H1 (cell line): Measurements from ENCODE around the gene SKIDA1. TPM values are rescaled to one million over a fixed set of nuclear protein-coding genes. Genes with fewer than 3 reads are reported as not detected.

ENCODE experiments used
- CTCF ChIA-PET: fragments of 300-600 bp; sonication (Branson Sonifier 250); formaldehyde crosslinking; loops from one replicate; lab custom pipeline; 2021; ENCODE audit not compliant: partially characterized antibody; lab: Charles Lee
- POLR2A ChIA-PET: fragments of 300-600 bp; sonication (Branson Sonifier 250); formaldehyde crosslinking; loops from one replicate; lab custom pipeline; 2021; ENCODE audit warnings: inconsistent platforms; ENCODE audit not compliant: partially characterized antibody; lab: Charles Lee
- DNase-seq, 2 experiments: peaks; one replicate each; pipeline versions ENCODE4 v3.0.0 to v3.0.0-alpha.2; 2010 to 2022; ENCODE audit warnings: low spot score in 2 of 2, low read depth in 1 of 2, mixed read lengths in 1 of 2
- FAIRE-seq: peaks from 2 replicates; lab custom pipeline; 2011; peaks lifted over from hg19 to GRCh38; lab: Jason Lieb, UNC
- H2AFZ ChIP-seq: 2 replicates; pipeline ENCODE4 v1.8.1; 2012; ENCODE audit warnings: low read length, inconsistent platforms
- H2AK5ac ChIP-seq: 2 replicates; pipeline ENCODE4 v1.6.1; 2013; ENCODE audit warnings: low read depth, low read length
- H2BK120ac ChIP-seq: replicated peaks from 2 replicates; pipeline ENCODE3; 2013; ENCODE audit warnings: low read depth, low read length, inconsistent platforms
- H2BK12ac ChIP-seq: 2 replicates; pipeline ENCODE4 v1.6.1; 2013; ENCODE audit warnings: low read depth, low read length
- H2BK15ac ChIP-seq: 2 replicates; pipeline ENCODE4 v1.6.1; 2013; ENCODE audit warnings: low read length
- H2BK20ac ChIP-seq: 2 replicates; pipeline ENCODE4 v1.6.1; 2013; ENCODE audit warnings: low read length
- H2BK5ac ChIP-seq: 2 replicates; pipeline ENCODE4 v1.6.1; 2013; ENCODE audit warnings: low read depth, low read length
- H3K14ac ChIP-seq: 2 replicates; pipeline ENCODE4 v1.6.1; 2013; ENCODE audit warnings: inconsistent platforms; ENCODE audit not compliant: insufficient read length
- H3K18ac ChIP-seq: 2 replicates; pipeline ENCODE4 v1.6.1; 2013; ENCODE audit warnings: low read length; ENCODE audit errors: extremely low read depth
- H3K23ac ChIP-seq: 2 replicates; pipeline ENCODE4 v1.6.1; 2013; ENCODE audit warnings: inconsistent platforms; ENCODE audit not compliant: insufficient read length
- H3K23me2 ChIP-seq: 2 replicates; pipeline ENCODE4 v1.6.1; 2013; ENCODE audit warnings: low read depth, low read length
- H3K27ac ChIP-seq: 2 replicates; pipeline ENCODE4 v1.6.1; 2011; ENCODE audit warnings: low read depth, low read length, inconsistent platforms
- H3K27me3 ChIP-seq, 4 experiments: replicated peaks in 1 of 4; 1 replicate in 1 of 4; 2 replicates in 3 of 4; pipeline versions ENCODE4 v1.6.1 to v1.8.1; 2011 to 2013; ENCODE audit warnings: low read length in 3 of 4, mild to moderate bottlenecking in 3 of 4, inconsistent platforms in 2 of 4, mixed read lengths in 2 of 4, moderate library complexity in 1 of 4; ENCODE audit not compliant: control insufficient read depth in 3 of 4, insufficient read depth in 3 of 4; ENCODE audit errors: extremely low read depth in 1 of 4
- H3K36me3 ChIP-seq, 4 experiments: 2 replicates each; pipeline versions ENCODE4 v1.6.1 to v1.8.1; 2011 to 2013; ENCODE audit warnings: mild to moderate bottlenecking in 4 of 4, low read length in 3 of 4, moderate library complexity in 2 of 4, control low read depth in 1 of 4, inconsistent platforms in 1 of 4; ENCODE audit not compliant: insufficient read depth in 4 of 4, control insufficient read depth in 2 of 4
- H3K4ac ChIP-seq: replicated peaks from 2 replicates; pipeline ENCODE3; 2013; ENCODE audit warnings: low read length, low read depth, mixed read lengths, inconsistent platforms; ENCODE audit not compliant: insufficient read length
- H3K4me1 ChIP-seq, 4 experiments: replicated peaks in 1 of 4; 1 replicate in 1 of 4; 2 replicates in 3 of 4; pipeline versions ENCODE4 v1.6.1 to v1.8.1; 2011 to 2013; ENCODE audit warnings: low read length in 3 of 4, inconsistent platforms in 2 of 4, mixed read lengths in 1 of 4; ENCODE audit not compliant: insufficient read depth in 4 of 4, control insufficient read depth in 3 of 4
- H3K4me2 ChIP-seq, 2 experiments: 2 replicates each; pipeline versions ENCODE4 v1.6.1 to v1.8.1; 2011 to 2013; ENCODE audit warnings: low read depth in 2 of 2, low read length in 2 of 2, control low read depth in 1 of 2, inconsistent platforms in 1 of 2, mild to moderate bottlenecking in 1 of 2; ENCODE audit not compliant: insufficient read depth in 1 of 2
- H3K4me3 ChIP-seq, 4 experiments: fragments of 200-600, 300-600 bp in 1 of 4; sonication (generic), shearing (Covaris generic), sonication (Bioruptor Twin) in 1 of 4; 2 replicates each; pipeline versions ENCODE4 v1.5.1 to v1.8.1; 2011 to 2016; ENCODE audit warnings: low read length in 4 of 4, low read depth in 3 of 4, control low read depth in 2 of 4, inconsistent platforms in 2 of 4, mild to moderate bottlenecking in 2 of 4, mixed read lengths in 1 of 4, moderate library complexity in 1 of 4; ENCODE audit not compliant: insufficient read depth in 2 of 4; ENCODE audit errors: extremely low read depth in 1 of 4
- H3K56ac ChIP-seq: replicated peaks from 2 replicates; pipeline ENCODE3; 2013; ENCODE audit warnings: low read depth, mild to moderate bottlenecking, mixed read lengths, low read length, inconsistent platforms; ENCODE audit not compliant: insufficient read length
- H3K79me1 ChIP-seq: 2 replicates; pipeline ENCODE4 v1.6.1; 2013; ENCODE audit warnings: low read depth, low read length, control low read depth
- H3K79me2 ChIP-seq, 2 experiments: 2 replicates each; pipeline versions ENCODE4 v1.6.1 to v1.8.1; 2012 to 2013; ENCODE audit warnings: low read length in 2 of 2, mild to moderate bottlenecking in 2 of 2, inconsistent platforms in 1 of 2; ENCODE audit not compliant: insufficient read depth in 2 of 2, control insufficient read depth in 1 of 2
- H3K9ac ChIP-seq, 4 experiments: replicated peaks in 1 of 4; 1 replicate in 1 of 4; 2 replicates in 3 of 4; pipeline versions ENCODE4 v1.6.1 to v1.8.1; 2011 to 2013; ENCODE audit warnings: low read depth in 3 of 4, low read length in 3 of 4, control low read depth in 2 of 4, mild to moderate bottlenecking in 2 of 4, moderate library complexity in 2 of 4, inconsistent platforms in 1 of 4; ENCODE audit errors: extremely low read depth in 1 of 4
- H3K9me3 ChIP-seq, 2 experiments: 2 replicates each; pipeline versions ENCODE4 v1.6.1 to v1.8.1; 2012 to 2013; ENCODE audit warnings: mild to moderate bottlenecking in 2 of 2, moderate library complexity in 2 of 2, control low read depth in 1 of 2, inconsistent platforms in 1 of 2, low read depth in 1 of 2, low read length in 1 of 2, mixed read lengths in 1 of 2; ENCODE audit not compliant: insufficient read depth in 2 of 2
- H4K20me1 ChIP-seq, 2 experiments: replicated peaks in 1 of 2; 2 replicates each; pipeline versions ENCODE3 to v1.8.1; 2011 to 2013; ENCODE audit warnings: inconsistent platforms in 2 of 2, low read length in 2 of 2, mild to moderate bottlenecking in 1 of 2; ENCODE audit not compliant: insufficient read depth in 2 of 2, control insufficient read depth in 1 of 2
- H4K5ac ChIP-seq: 2 replicates; pipeline ENCODE4 v1.6.1; 2013; ENCODE audit warnings: low read length, low read depth, mixed read lengths, inconsistent platforms; ENCODE audit not compliant: insufficient read length
- H4K8ac ChIP-seq: 2 replicates; pipeline ENCODE4 v1.8.0; 2013; ENCODE audit warnings: mild to moderate bottlenecking, moderate library complexity, low read length, inconsistent platforms; ENCODE audit not compliant: insufficient read depth; ENCODE audit errors: extremely low read depth
- H4K91ac ChIP-seq: replicated peaks from 2 replicates; pipeline ENCODE3; 2013; ENCODE audit warnings: low read length, mixed read lengths, inconsistent platforms; ENCODE audit not compliant: insufficient read length
- EZH2 ChIP-seq: fragments of 200-600 bp; sonication (generic); IDR thresholded peaks from 2 replicates; pipeline ENCODE4 v1.7.1; 2012; ENCODE audit warnings: low read depth, mild to moderate bottlenecking, moderate library complexity, low read length, inconsistent platforms; ENCODE audit not compliant: severe bottlenecking
- GABPA ChIP-seq: IDR thresholded peaks from 2 replicates; pipeline ENCODE4 v1.6.1; 2011; ENCODE audit warnings: mild to moderate bottlenecking, low read length, moderate library complexity, borderline replicate concordance; ENCODE audit not compliant: insufficient read depth
- HDAC2 ChIP-seq, 2 experiments: fragments of 300-600 bp in 1 of 2; sonication (generic) in 1 of 2; IDR thresholded peaks; 2 replicates each; pipeline ENCODE4 v1.6.1; 2011 to 2012; ENCODE audit warnings: low read depth in 2 of 2, low read length in 2 of 2, mild to moderate bottlenecking in 2 of 2, moderate library complexity in 2 of 2, borderline replicate concordance in 1 of 2, inconsistent platforms in 1 of 2
- KDM1A ChIP-seq: fragments of 200-600, 300-600 bp; sonication (generic); IDR thresholded peaks from 2 replicates; pipeline ENCODE4 v1.7.1; 2016; ENCODE audit warnings: mild to moderate bottlenecking, low read length, borderline replicate concordance
- KDM4A ChIP-seq: IDR thresholded peaks from one replicate; pipeline ENCODE4 v1.7.1; 2012; ENCODE audit warnings: low read depth, mild to moderate bottlenecking, moderate library complexity, low read length, inconsistent platforms; ENCODE audit not compliant: severe bottlenecking
- KDM5A ChIP-seq: fragments of 200-600 bp; IDR thresholded peaks from 2 replicates; pipeline ENCODE4 v1.7.1; 2012; ENCODE audit warnings: mild to moderate bottlenecking, low read length, inconsistent platforms, mixed read lengths
- RNF2 ChIP-seq: fragments of 200-900, 300-1000 bp; sonication (generic); IDR thresholded peaks from 2 replicates; pipeline ENCODE4 v1.7.1; 2016; ENCODE audit warnings: borderline replicate concordance, low read depth, mild to moderate bottlenecking, antibody characterized with exemption, low read length; ENCODE audit not compliant: poor library complexity, severe bottlenecking; ENCODE audit errors: missing control alignments
- TBP ChIP-seq: IDR thresholded peaks from 2 replicates; pipeline ENCODE4 v1.6.1; 2011; ENCODE audit warnings: low read depth, low read length, improper control_type of control experiment
- WGBS, 2 experiments: shearing (Covaris generic) in 1 of 2; methylation state at CpG; one replicate each; pipeline versions ENCODE4 v1.1.6 to v1.1.7; 2013 to 2015; ENCODE audit warnings: low lambda C conversion rate in 2 of 2, mixed read lengths in 2 of 2, inconsistent platforms in 1 of 2, low coverage in 1 of 2, missing lambda C conversion rate in 1 of 2; ENCODE audit not compliant: insufficient replicate concordance in 2 of 2, insufficient coverage in 1 of 2, insufficient read length in 1 of 2; ENCODE audit errors: extremely low coverage in 1 of 2, missing lambda C conversion rate in 1 of 2; 5-methylcytosine and 5-hydroxymethylcytosine counted together
- polyA plus RNA-seq, 7 experiments: library from polyadenylated mRNA; depleted of rRNA in 3 of 7; stranded (reverse) in 5 of 7; unstranded in 2 of 7; fragments of >200 nt in 5 of 7; fragments of 200-250 nt in 2 of 7; gene quantifications; 1 replicate in 5 of 7; 2 replicates in 1 of 7; 4 replicates in 1 of 7; pipeline versions ENCODE4 v1.2.1 to v1.2.3, GENCODE V29; 2011 to 2013; ENCODE audit warnings: missing spikeins in 2 of 7, mixed read lengths in 2 of 7
- total RNA-seq: library from RNA; stranded (reverse); fragmentation: NEBNext Ultra II Directional; extraction: Animal tissue kit (Norgen Biotek cat#: 25700); gene quantifications from 2 replicates; pipeline ENCODE4 v1.2.1, GENCODE V29; 2021
- TF ChIP-seq, protein P1 (sequence below): IDR thresholded peaks from 2 replicates; pipeline ENCODE4 v1.6.1; 2012; ENCODE audit warnings: inconsistent platforms

Gene SKIDA1
- total and polyA plus RNA-seq, 2 of the 8 experiments (the other 6 are each of a cell fraction or from before 2014, with no cell fraction given), result 1.5 to 8.0 TPM

DNA sequence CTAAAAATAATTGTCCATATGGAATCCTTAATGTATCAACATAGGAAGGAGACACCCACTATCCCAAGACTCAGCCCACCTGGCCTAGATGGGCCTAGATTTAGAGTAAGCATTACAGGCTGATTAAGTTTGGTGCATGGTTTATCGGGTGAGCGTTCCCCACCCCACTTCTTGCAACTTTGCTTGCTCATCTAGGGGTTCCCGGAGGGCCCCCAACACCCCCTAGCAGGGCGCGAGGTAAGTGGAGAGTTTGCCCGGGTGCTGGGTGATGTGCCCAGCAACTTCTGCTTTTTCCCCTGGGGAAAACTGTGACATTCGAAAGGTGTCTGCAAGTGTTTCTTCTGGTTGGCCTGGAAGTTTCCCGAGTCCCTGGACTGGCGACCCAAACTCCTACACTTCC lies 31.7 kb downstream of the SKIDA1 start:
- WGBS, 2 experiments, result 84% methylated on average over 9 of the region's 9 CpGs; no CpG with 5 or more reads in 1 of the 2 experiments
- Histone ChIP-seq H3K27ac (no peak overlapping the region), H3K4me2 (peak overlapping the region; percentile 90 to 92; a peak in 3 of 4 replicates)

More for the DNA sequence above, 31.7 kb downstream of the SKIDA1 start:
- Histone ChIP-seq H4K91ac (peak overlapping the region; percentile 35), H2AFZ (no peak overlapping the region), H4K20me1 (no peaks in the 10 kb centered on the region), H3K79me1 (no peaks in the 10 kb centered on the region), H3K79me2 (peaks cover 0 to 31% of the 10 kb centered on the region in 2 experiments; a peak in 2 of 4 replicates), H3K4ac (peak overlapping the region; percentile 7), H3K27me3 (peaks cover 0 to 10% (median 6%) of the 10 kb centered on the region in 4 experiments; a peak in 4 of 7 replicates), H3K4me1 (peaks cover 0 to 14% (median 5%) of the 10 kb centered on the region in 4 experiments; a peak in 6 of 7 replicates), H2BK5ac (no peak overlapping the region), H2BK12ac (peak overlapping the region; percentile 82; the same call in 1 of the 2 replicates), H3K4me3 (peak overlapping the region; percentile 48 to 88 (median 70); a peak in 6 of 8 replicates)
- no peak for DNase-seq
- no peak for FAIRE-seq
- TF ChIP-seq RNF2 (no peak), KDM1A (no peak), KDM5A (no peak), GABPA (no peak), HDAC2 (IDR thresholded peaks at IDR 0.05; ENCODE audit: borderline replicate concordance in 1 of 2, low read depth in 2 of 2, low read length in 2 of 2) (no peak), TBP (no peak), KDM4A (no peak), EZH2 (peak; percentile 22)
- TF ChIP-seq, protein P1, sequence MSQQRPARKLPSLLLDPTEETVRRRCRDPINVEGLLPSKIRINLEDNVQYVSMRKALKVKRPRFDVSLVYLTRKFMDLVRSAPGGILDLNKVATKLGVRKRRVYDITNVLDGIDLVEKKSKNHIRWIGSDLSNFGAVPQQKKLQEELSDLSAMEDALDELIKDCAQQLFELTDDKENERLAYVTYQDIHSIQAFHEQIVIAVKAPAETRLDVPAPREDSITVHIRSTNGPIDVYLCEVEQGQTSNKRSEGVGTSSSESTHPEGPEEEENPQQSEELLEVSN, result no peak
- TF ChIP-seq, all 59 proteins: peak for 1
- ChIA-PET POLR2A (interaction anchor here (0.6 to 12.9 kb wide), 11 partner anchors 12 to 481 kb away, joined by 3 to 322 read pairs (median 4); partner anchors contain the start of gene SKIDA1), CTCF (interaction anchor here (0.6 to 4.9 kb wide), 17 partner anchors 11 to 416 kb away, joined by 3 to 39 read pairs (median 4); no protein-coding TSS in a partner anchor)
- H3K23ac ChIP-seq, result no peak overlapping the region
- peak overlapping the region; percentile 97; the same call in 1 of the 2 replicates for H3K18ac ChIP-seq
- H4K5ac ChIP-seq, result peak overlapping the region; percentile 41
- peak overlapping the region; percentile 90; the same call in 1 of the 2 replicates for H4K8ac ChIP-seq
- no peaks in the 10 kb centered on the region for H3K36me3 ChIP-seq
- H2BK20ac ChIP-seq, result no peak overlapping the region
- H2AK5ac ChIP-seq, result no peak overlapping the region
- peaks cover 24% of the 10 kb centered on the region; the same call in 1 of the 2 replicates for H3K23me2 ChIP-seq
- H3K14ac ChIP-seq, result no peak overlapping the region
- H2BK15ac ChIP-seq, result no peak overlapping the region
- H3K9ac ChIP-seq, result 0 out of 7 replicates have a peak overlapping the region, but pooled peaks of 1 of the 4 experiments have one; percentile 45
- H2BK120ac ChIP-seq, result no peak overlapping the region
- no peaks in the 10 kb centered on the region for H3K9me3 ChIP-seq
- H3K56ac ChIP-seq, result no peak overlapping the region
